ENCODE results near the gene MMS19. TPM values are rescaled to one million over a fixed set of nuclear protein-coding genes. Genes with fewer than 3 reads are reported as not detected.
A peak's percentile ranks its signal among the peaks of the same experiment; 100 is the strongest.

Gene MMS19
- total RNA-seq: 37.7 TPM
- long read RNA-seq, transcript MMS19-209 (31 exons, 3,797 nt): major isoform, 15 of 33 reads
- long read RNA-seq, partial matches to known transcripts: 9 of 33 reads
- long read RNA-seq, other reads (novel, unspliced or antisense): 9 of 33 reads

GRCh38 chr10:97498076-97498840 lies at the start of gene MMS19:
MMS19 (minus strand) TSS chr10:97498422; CDS start chr10:97498384, 38 bp downstream.
- intact Hi-C loops (cut with DNase I): loop anchor here (5.0 kb wide), 3 partner anchors 36 to 71 kb away; partner anchors contain the start of gene PGAM1

GRCh38 chr10:97547962-97548361 lies 49.7 kb upstream of the MMS19 start:
- DNase-seq (ENCODE audit: missing footprints): no peak
- peak; percentile 55 for ATAC-seq
- intact Hi-C loops (cut with DNase I): loop anchor here (5.0 kb wide), 1 partner anchor 141 kb away; no protein-coding TSS in a partner anchor

More at GRCh38 chr10:97498076-97498840, at the start of gene MMS19:
- ATAC-seq (peak; percentile 93), DNase-seq (ENCODE audit: missing footprints) (peak; percentile 100)

- intact Hi-C loops (cut with DNase I): loop anchor here (5.0 kb wide), 1 partner anchor 140 kb away; no protein-coding TSS in a partner anchor
Measured at GRCh38 chr10:97547271-97547600, 49.0 kb upstream of the MMS19 start.

GRCh38 chr10:97546456-97547270 lies 48.4 kb upstream of the MMS19 start:
- ATAC-seq (no peak), DNase-seq (ENCODE audit: missing footprints) (no peak)
- intact Hi-C loops (cut with DNase I): loop anchor here (5.0 kb wide), 1 partner anchor 139 kb away; no protein-coding TSS in a partner anchor

More at GRCh38 chr10:97547271-97547600, 49.0 kb upstream of the MMS19 start:
- ATAC-seq: no peak
- DNase-seq (ENCODE audit: missing footprints): no peak

GRCh38 chr10:97543025-97543546 lies 44.9 kb upstream of the MMS19 start:
- intact Hi-C loops (cut with DNase I): no loop called here
- DNase-seq (ENCODE audit: missing footprints) (peak; percentile 81), ATAC-seq (peak; percentile 83)

- peak; percentile 74 for DNase-seq (ENCODE audit: missing footprints)
- intact Hi-C loops (cut with DNase I): no loop called here
- peak; percentile 86 for ATAC-seq
Measured at GRCh38 chr10:97542169-97543024, 44.2 kb upstream of the MMS19 start.

GRCh38 chr10:97540669-97541500 lies 42.7 kb upstream of the MMS19 start:
- DNase-seq (ENCODE audit: missing footprints) (no peak), ATAC-seq (no peak)
- intact Hi-C loops (cut with DNase I): no loop called here

GRCh38 chr10:97539523-97540200 lies 41.4 kb upstream of the MMS19 start:
- ATAC-seq (peak; percentile 15), DNase-seq (ENCODE audit: missing footprints) (no peak)
- intact Hi-C loops (cut with DNase I): no loop called here

GRCh38 chr10:97538839-97539238 lies 40.6 kb upstream of the MMS19 start:
- intact Hi-C loops (cut with DNase I): no loop called here
- no peak for DNase-seq (ENCODE audit: missing footprints)

GRCh38 chr10:97538411-97538810 lies 40.2 kb upstream of the MMS19 start:
- intact Hi-C loops (cut with DNase I): no loop called here
- no peak for DNase-seq (ENCODE audit: missing footprints)
- no peak for ATAC-seq

More at GRCh38 chr10:97538839-97539238, 40.6 kb upstream of the MMS19 start:
- ATAC-seq: no peak

- DNase-seq (ENCODE audit: missing footprints) (no peak), ATAC-seq (no peak)
- intact Hi-C loops (cut with DNase I): no loop called here
Measured at GRCh38 chr10:97537186-97537869, 39.1 kb upstream of the MMS19 start.

- intact Hi-C loops (cut with DNase I): no loop called here
- DNase-seq (ENCODE audit: missing footprints) (no peak), ATAC-seq (no peak)
Measured at GRCh38 chr10:97534746-97535367, 36.6 kb upstream of the MMS19 start.

- DNase-seq (ENCODE audit: missing footprints) (no peak), ATAC-seq (no peak)
- intact Hi-C loops (cut with DNase I): no loop called here
Measured at GRCh38 chr10:97533888-97534287, 35.7 kb upstream of the MMS19 start.

- DNase-seq (ENCODE audit: missing footprints): no peak
- ATAC-seq: no peak
- intact Hi-C loops (cut with DNase I): no loop called here
Measured at GRCh38 chr10:97532935-97533671, 34.9 kb upstream of the MMS19 start.

- ATAC-seq (no peak), DNase-seq (ENCODE audit: missing footprints) (no peak)
- intact Hi-C loops (cut with DNase I): no loop called here
Measured at GRCh38 chr10:97531401-97531986, 33.3 kb upstream of the MMS19 start.
